Stimulated activated CD8-positive, alpha-beta memory T cell treated with anti-CD3 and anti-CD28 coated beads, Interleukin-2, amount 100 ng/mL, for 1 hour (primary cell): ENCODE data around the gene C13orf46.
"Not testable (repeated sequence)": the region's sequence is repeated elsewhere in the genome, so short reads cannot be mapped to it uniquely, and the experiment has no call there.

ENCODE experiments used
- DNase-seq, 2 donors: peaks; one replicate each; pipeline ENCODE4 v3.0.0-alpha.2; 2020; ENCODE audit warnings: low read depth in 2 of 2

C13orf46 gene

GRCh38 chr13:113991676-113992179 is 17.9 kb upstream of the C13orf46 start:
- DNase-seq = no peak

- no peak for DNase-seq
These were observed 17.4 kb upstream of the C13orf46 start for GRCh38 chr13:113991191-113991669.

GRCh38 chr13:113990321-113990837 is 16.5 kb upstream of the C13orf46 start:
- DNase-seq = no peak

- DNase-seq = no peak
These were observed 15.9 kb upstream of the C13orf46 start for GRCh38 chr13:113989585-113990300.

GRCh38 chr13:113988859-113989258 is 15.0 kb upstream of the C13orf46 start:
- not testable (repeated sequence) for DNase-seq

- DNase-seq = no peak
These were observed 8.4 kb upstream of the C13orf46 start for GRCh38 chr13:113982296-113982661.

- no peak for DNase-seq
These were observed 7.9 kb upstream of the C13orf46 start for GRCh38 chr13:113981611-113982295.

GRCh38 chr13:113981194-113981605 is 7.3 kb upstream of the C13orf46 start:
- no peak for DNase-seq

GRCh38 chr13:113980489-113981064 is 6.7 kb upstream of the C13orf46 start:
- no peak for DNase-seq

- no peak for DNase-seq
These were observed 6.1 kb upstream of the C13orf46 start for GRCh38 chr13:113979791-113980471.

GRCh38 chr13:113978741-113979481 is 5.0 kb upstream of the C13orf46 start:
- no peak for DNase-seq

GRCh38 chr13:113977976-113978375 is 4.1 kb upstream of the C13orf46 start:
- no peak for DNase-seq

GRCh38 chr13:113976711-113977684 is 3.1 kb upstream of the C13orf46 start:
- DNase-seq = no peak

GRCh38 chr13:113975416-113975815 is 1.5 kb upstream of the C13orf46 start:
- no peak for DNase-seq

GRCh38 chr13:113974304-113975281 is 717 bp upstream of the C13orf46 start:
- no peak for DNase-seq

GRCh38 chr13:113972451-113973217 is 1.2 kb downstream of the C13orf46 start:
- no peak for DNase-seq

GRCh38 chr13:113971471-113972231 is 2.2 kb downstream of the C13orf46 start:
- DNase-seq = no peak
